OCI-LY7 (cell line): Measurements from ENCODE around the gene ARHGAP23. TPM values are rescaled to one million over a fixed set of nuclear protein-coding genes. Genes with fewer than 3 reads are reported as not detected.

Experiments used
- BruUV-seq: library from RNA; stranded (reverse); fragments of 400-500 nt; replicated peaks from 2 replicates; lab custom pipeline; 2021; lab: Mats Ljungman, UMichigan
- CTCF ChIA-PET: fragments of 300-600 bp; sonication (Branson Sonifier 250); formaldehyde crosslinking; loops from one replicate; lab custom pipeline; 2022; ENCODE audit warnings: antibody characterized with exemption; ENCODE audit not compliant: unreplicated experiment; lab: Charles Lee
- POLR2A ChIA-PET: fragments of 300-600 bp; sonication (Branson Sonifier 250); formaldehyde crosslinking; loops from one replicate; lab custom pipeline; 2022; ENCODE audit warnings: antibody characterized with exemption; lab: Charles Lee
- DNase-seq: peaks from one replicate; pipeline ENCODE4 v3.0.0-alpha.2; 2015; ENCODE audit warnings: low spot score
- H2AFZ ChIP-seq: fragments of 200-600 bp; sonication (generic), shearing (Covaris generic); 2 replicates; pipeline ENCODE4 v1.6.1; 2014; ENCODE audit warnings: mild to moderate bottlenecking, antibody characterized with exemption, low read length, moderate library complexity
- H3K27ac ChIP-seq: fragments of 200-600 bp; sonication (generic); 2 replicates; pipeline ENCODE4 v1.5.1; 2014; ENCODE audit warnings: mixed run types, low read depth, mild to moderate bottlenecking, moderate library complexity, low read length, inconsistent platforms; ENCODE audit not compliant: poor library complexity, severe bottlenecking
- H3K36me3 ChIP-seq: fragments of 200-600 bp; sonication (generic); 2 replicates; pipeline ENCODE4 v1.6.1; 2014; ENCODE audit warnings: mild to moderate bottlenecking, antibody characterized with exemption, low read length, moderate library complexity, mixed read lengths; ENCODE audit not compliant: insufficient read depth
- H3K4me1 ChIP-seq: fragments of 200-600 bp; sonication (generic); 2 replicates; pipeline ENCODE4 v1.5.1; 2014; ENCODE audit warnings: mild to moderate bottlenecking, low read length; ENCODE audit not compliant: insufficient read depth, poor library complexity, severe bottlenecking
- H3K4me2 ChIP-seq: fragments of 200-600 bp; sonication (generic); 2 replicates; pipeline ENCODE4 v1.6.1; 2014; ENCODE audit warnings: mild to moderate bottlenecking, low read length
- H3K4me3 ChIP-seq: fragments of 200-600 bp; sonication (generic); 2 replicates; pipeline ENCODE4 v1.5.1; 2014; ENCODE audit warnings: mild to moderate bottlenecking, low read depth, low read length; ENCODE audit not compliant: poor library complexity, severe bottlenecking
- H3K79me2 ChIP-seq: fragments of 200-600 bp; sonication (generic); 2 replicates; pipeline ENCODE4 v1.6.1; 2016; ENCODE audit warnings: low read depth, mild to moderate bottlenecking, low read length, moderate library complexity, mixed read lengths; ENCODE audit not compliant: insufficient read depth
- H3K9me2 ChIP-seq: fragments of 200-600 bp; sonication (generic); 2 replicates; pipeline ENCODE4 v1.6.1; 2016; ENCODE audit warnings: mild to moderate bottlenecking, low read length, mixed read lengths; ENCODE audit not compliant: insufficient read depth
- H3K9me3 ChIP-seq: fragments of 200-600 bp; sonication (generic); 2 replicates; pipeline ENCODE4 v1.6.1; 2014; ENCODE audit warnings: mild to moderate bottlenecking, mixed run types, low read length, mixed read lengths
- H4K20me1 ChIP-seq: fragments of 200-600 bp; sonication (generic); 2 replicates; pipeline ENCODE4 v1.6.1; 2014; ENCODE audit warnings: mild to moderate bottlenecking, antibody characterized with exemption, low read length, moderate library complexity, mixed read lengths; ENCODE audit not compliant: insufficient read depth
- CTCF ChIP-seq: fragments of 200-600 bp; sonication (generic); conservative IDR thresholded peaks from 2 replicates; pipeline ENCODE4 v1.5.1; 2014; ENCODE audit warnings: mild to moderate bottlenecking, antibody characterized with exemption, low read length, moderate library complexity, mixed read lengths
- EZH2phosphoT487 ChIP-seq: fragments of 200-600 bp; sonication (generic); IDR thresholded peaks from 2 replicates; pipeline ENCODE4 v1.6.1; 2018; ENCODE audit warnings: low read depth, borderline replicate concordance, mild to moderate bottlenecking, mixed run types, antibody characterized with exemption, low read length, moderate library complexity, mixed read lengths
- intact Hi-C: fragments of 100-400 bp; cut with micrococcal nuclease; formaldehyde crosslinking; loops from one replicate; pipeline ENCODE4 v1.10.0; 2022; ENCODE audit not compliant: unreplicated experiment
- total RNA-seq, 2 experiments: library from RNA; depleted of rRNA in 1 of 2; stranded (reverse); fragments of >200 nt in 1 of 2; shearing (Covaris generic) in 1 of 2; gene quantifications; 2 replicates each; pipeline ENCODE4 v1.2.3, GENCODE V29; 2014 to 2022

ARHGAP23 gene
- total RNA-seq, 2 experiments from 2014 or later = 16.3 to 18.6 TPM

DNA sequence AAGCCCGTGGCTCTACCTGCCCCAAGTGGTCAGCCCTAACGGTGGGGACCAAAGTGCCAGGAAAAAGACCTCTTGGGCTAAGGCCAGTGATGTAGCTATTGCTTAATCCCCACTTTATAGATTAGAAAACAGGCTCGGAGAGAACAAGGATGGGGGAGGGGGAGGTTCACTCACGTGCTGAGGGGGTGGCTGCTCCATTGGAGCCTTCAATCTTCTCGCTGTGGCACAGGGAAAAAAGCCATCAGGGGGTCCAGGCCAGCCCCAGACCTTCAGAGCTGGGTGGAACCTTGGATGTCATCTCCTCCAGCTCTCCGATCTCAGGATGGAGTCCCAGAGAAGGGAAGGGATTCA lies 131.6 kb downstream of the ARHGAP23 start:
- Histone ChIP-seq H3K36me3 (no peaks in the 10 kb centered on the region), H2AFZ (no peak overlapping the region), H3K27ac (no peak overlapping the region), H3K4me3 (peak overlapping the region; percentile 64), H3K9me2 (no peaks in the 10 kb centered on the region), H3K79me2 (no peaks in the 10 kb centered on the region), H4K20me1 (no peaks in the 10 kb centered on the region), H3K9me3 (no peaks in the 10 kb centered on the region), H3K4me2 (peak overlapping the region; percentile 92), H3K4me1 (peaks cover 23% of the 10 kb centered on the region)
- no peak for DNase-seq
- BruUV-seq = no TSS peak
- ChIA-PET POLR2A (interaction anchor here (0.5 to 1.6 kb wide), 4 partner anchors 22 to 123 kb away, joined by 4 to 5 read pairs (median 4); no protein-coding TSS in a partner anchor), CTCF (no interaction called here)
- TF ChIP-seq EZH2phosphoT487 (no peak), CTCF (no peak)
- intact Hi-C loops = loop anchor here (2.0 kb wide), 1 partner anchor 25 kb away; no protein-coding TSS in a partner anchor

DNA sequence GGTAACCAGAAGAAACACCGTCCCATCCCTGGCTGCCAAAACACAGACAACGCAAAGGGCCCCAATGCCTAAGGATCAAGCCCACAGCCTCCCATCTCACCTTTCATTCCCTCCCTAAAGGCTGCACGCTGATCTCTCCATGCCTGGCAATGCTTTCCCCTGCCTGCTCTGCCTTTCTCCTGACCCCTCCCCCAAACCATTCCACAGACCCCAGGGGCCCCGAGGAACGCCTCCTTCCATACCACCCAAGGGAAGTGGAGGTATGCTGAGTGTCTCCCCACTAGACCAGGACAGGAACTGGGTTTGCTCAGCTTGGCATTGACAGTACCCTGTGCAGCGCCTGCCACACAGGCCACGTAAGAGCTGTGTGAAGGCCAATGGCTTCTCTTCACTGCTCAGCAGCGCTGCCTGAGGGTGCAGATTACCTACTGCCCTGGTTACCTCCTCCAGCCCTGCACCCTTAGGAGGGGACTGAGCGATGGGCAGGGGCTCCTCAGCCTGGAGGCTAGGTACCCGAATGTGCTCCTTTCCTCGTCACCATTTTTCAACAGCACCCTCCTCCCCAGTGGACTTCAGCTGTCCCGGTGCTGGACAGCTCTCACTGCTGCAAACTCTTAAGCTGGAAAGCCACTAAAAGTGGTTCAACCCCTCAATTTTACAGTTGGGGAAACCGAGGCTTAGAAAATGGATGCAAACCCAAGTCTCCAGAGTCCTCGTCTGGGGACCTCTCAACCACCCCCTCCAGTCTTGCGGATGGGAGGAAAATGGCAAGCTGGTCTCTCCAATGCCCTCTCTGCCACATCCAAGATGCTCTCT lies 132.4 kb downstream of the ARHGAP23 start:
- no peaks in the 10 kb centered on the region for H4K20me1 ChIP-seq
- H3K36me3 ChIP-seq = no peaks in the 10 kb centered on the region
- POLR2A ChIA-PET = no interaction called here
- intact Hi-C loops = no loop called here
- no peaks in the 10 kb centered on the region for H3K9me2 ChIP-seq
- TF ChIP-seq CTCF (no peak), EZH2phosphoT487 (no peak)
- CTCF ChIA-PET = interaction anchor here (0.6 kb wide), 1 partner anchor 13 kb away, joined by 8 read pairs; no protein-coding TSS in a partner anchor
- no peaks in the 10 kb centered on the region for H3K9me3 ChIP-seq
- no peaks in the 10 kb centered on the region for H3K79me2 ChIP-seq
- H3K4me1 ChIP-seq = peaks cover 23% of the 10 kb centered on the region
- no peak overlapping the region for H2AFZ ChIP-seq
- DNase-seq = no peak
- H3K4me2 ChIP-seq = no peak overlapping the region
- H3K27ac ChIP-seq = no peak overlapping the region
- H3K4me3 ChIP-seq = no peak overlapping the region
- no TSS peak for BruUV-seq
